Measurements from ENCODE around the gene ACACB.

The ACACB gene

DNA sequence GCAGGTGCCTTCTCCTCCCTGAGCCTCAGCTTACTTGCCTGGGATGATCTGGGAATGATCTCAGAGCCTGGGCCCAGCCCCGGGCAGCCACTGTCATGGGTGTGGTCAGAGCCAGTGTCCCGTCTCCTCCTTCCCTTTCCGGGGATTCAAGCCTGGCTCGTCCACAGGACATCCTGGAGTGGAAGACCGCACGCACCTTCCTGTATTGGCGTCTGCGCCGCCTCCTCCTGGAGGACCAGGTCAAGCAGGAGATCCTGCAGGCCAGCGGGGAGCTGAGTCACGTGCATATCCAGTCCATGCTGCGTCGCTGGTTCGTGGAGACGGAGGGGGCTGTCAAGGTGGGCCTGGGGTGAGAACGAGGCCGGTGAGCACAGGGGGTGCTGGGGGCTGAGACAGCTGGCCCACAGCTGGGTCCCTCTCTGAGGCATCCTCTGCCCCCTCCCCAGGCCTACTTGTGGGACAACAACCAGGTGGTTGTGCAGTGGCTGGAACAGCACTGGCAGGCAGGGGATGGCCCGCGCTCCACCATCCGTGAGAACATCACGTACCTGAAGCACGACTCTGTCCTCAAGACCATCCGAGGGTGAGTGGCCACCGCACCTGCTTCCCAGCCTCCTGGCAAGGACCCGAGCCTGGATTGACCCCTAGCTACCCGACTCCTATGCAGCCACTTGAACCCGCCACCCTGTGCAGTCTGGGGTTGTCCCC is 148.7 kb downstream of the ACACB start:
- H3K4me1 ChIP-seq (ENCODE audit: control insufficient read depth in 1 of 2, insufficient read depth in 1 of 2, low read depth in 1 of 2, low read length in 1 of 2): no peaks in the 10 kb centered on the region
- no peak overlapping the region for H3K4me3 ChIP-seq (ENCODE audit: low read depth in 1 of 2, low read length in 1 of 2)
- H3K9me3 ChIP-seq: no peaks in the 10 kb centered on the region
- H3K36me3 ChIP-seq: peaks cover 39% of the 10 kb centered on the region
- TF ChIP-seq CTCF (IDR thresholded peaks at IDR 0.05): no peak
- H3K27ac ChIP-seq: no peak overlapping the region
- H3K27me3 ChIP-seq: no peaks in the 10 kb centered on the region

GRCh38 chr12:109266106-109266879 is 149.9 kb downstream of the ACACB start:
- Histone ChIP-seq H3K9me3 (no peaks in the 10 kb centered on the region), H3K4me3 (ENCODE audit: low read depth in 1 of 2, low read length in 1 of 2) (no peak overlapping the region), H3K27ac (no peak overlapping the region), H3K4me1 (ENCODE audit: control insufficient read depth in 1 of 2, insufficient read depth in 1 of 2, low read depth in 1 of 2, low read length in 1 of 2) (no peaks in the 10 kb centered on the region), H3K36me3 (peaks cover 34% of the 10 kb centered on the region), H3K27me3 (no peaks in the 10 kb centered on the region)
- TF ChIP-seq CTCF (IDR thresholded peaks at IDR 0.05): no peak

DNA sequence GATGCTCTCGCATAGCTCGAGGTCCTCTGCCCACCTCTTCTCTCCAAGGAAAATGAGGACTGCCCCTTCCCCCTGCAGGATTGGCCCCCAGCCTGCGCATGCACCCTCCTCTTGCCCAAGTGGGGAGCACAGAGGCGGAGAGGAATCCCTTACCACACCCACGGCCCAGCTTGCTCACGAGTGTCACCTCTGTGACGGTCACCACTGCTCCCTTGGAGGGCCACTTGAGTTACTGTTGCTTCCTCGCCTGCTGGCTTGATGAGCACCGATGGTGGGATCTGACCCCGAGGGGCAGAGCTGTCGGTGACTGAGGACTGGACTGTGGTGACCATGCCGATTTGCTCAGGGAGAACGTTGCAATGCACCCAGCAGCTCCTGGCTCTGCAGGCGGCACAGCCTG is 151.0 kb downstream of the ACACB start:
- no peaks in the 10 kb centered on the region for H3K4me1 ChIP-seq (ENCODE audit: control insufficient read depth in 1 of 2, insufficient read depth in 1 of 2, low read depth in 1 of 2, low read length in 1 of 2)
- H3K36me3 ChIP-seq: peaks cover 34% of the 10 kb centered on the region
- no peak for TF ChIP-seq CTCF (IDR thresholded peaks at IDR 0.05)
- H3K9me3 ChIP-seq: no peaks in the 10 kb centered on the region
- no peak overlapping the region for H3K27ac ChIP-seq
- no peak overlapping the region for H3K4me3 ChIP-seq (ENCODE audit: low read depth in 1 of 2, low read length in 1 of 2)
- no peaks in the 10 kb centered on the region for H3K27me3 ChIP-seq

DNA sequence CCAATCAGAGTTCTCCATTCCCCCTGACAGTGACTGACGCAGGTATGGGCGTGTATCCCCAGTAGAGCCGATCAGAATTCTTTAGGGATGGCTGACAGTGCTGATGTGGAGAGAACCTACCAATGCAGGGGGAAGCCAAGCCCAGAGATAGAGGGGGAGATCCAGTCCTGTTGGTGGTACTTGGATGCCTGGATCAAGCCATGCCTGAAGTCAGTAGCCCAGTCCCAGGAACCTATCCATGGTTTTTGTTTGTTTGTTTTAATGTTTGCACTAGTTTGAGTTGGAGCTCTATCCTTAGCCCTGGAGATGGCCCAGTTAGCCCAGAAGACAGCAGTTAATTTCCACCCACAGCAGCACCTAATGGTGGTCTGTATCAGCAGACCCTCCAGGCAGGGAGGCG is 152.5 kb downstream of the ACACB start:
- no peak for TF ChIP-seq CTCF (IDR thresholded peaks at IDR 0.05)
- H3K27me3 ChIP-seq: peaks cover 9% of the 10 kb centered on the region

DNA sequence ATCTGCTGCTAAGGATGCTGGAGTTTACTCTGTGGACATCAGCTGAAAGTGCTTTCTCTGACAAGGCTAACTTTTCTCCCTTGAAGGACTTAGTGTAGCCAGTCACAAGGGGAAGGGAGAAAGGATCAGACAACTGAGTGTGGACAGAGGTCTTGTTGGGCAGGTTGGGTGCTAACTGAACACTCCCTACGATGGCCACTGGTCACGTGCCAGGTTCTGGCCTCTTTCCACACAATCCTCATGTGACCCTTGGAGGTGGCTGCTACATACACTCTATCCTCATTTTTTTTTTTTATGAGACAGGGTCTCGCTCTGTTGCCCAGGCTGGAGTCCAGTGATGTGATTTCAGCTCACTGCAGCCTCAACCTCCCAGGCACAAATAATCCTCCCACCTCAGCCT is 153.0 kb downstream of the ACACB start:
- Histone ChIP-seq H3K27ac (no peak overlapping the region), H3K4me3 (ENCODE audit: low read depth in 1 of 2, low read length in 1 of 2) (no peak overlapping the region), H3K4me1 (ENCODE audit: control insufficient read depth in 1 of 2, insufficient read depth in 1 of 2, low read depth in 1 of 2, low read length in 1 of 2) (no peaks in the 10 kb centered on the region), H3K9me3 (no peaks in the 10 kb centered on the region), H3K36me3 (peaks cover 31% of the 10 kb centered on the region), H3K27me3 (peaks cover 9% of the 10 kb centered on the region)
- no peak for TF ChIP-seq CTCF (IDR thresholded peaks at IDR 0.05)

More for the DNA sequence above, 152.5 kb downstream of the ACACB start:
- Histone ChIP-seq H3K4me3 (ENCODE audit: low read depth in 1 of 2, low read length in 1 of 2) (no peak overlapping the region), H3K4me1 (ENCODE audit: control insufficient read depth in 1 of 2, insufficient read depth in 1 of 2, low read depth in 1 of 2, low read length in 1 of 2) (no peaks in the 10 kb centered on the region), H3K9me3 (no peaks in the 10 kb centered on the region), H3K27ac (no peak overlapping the region), H3K36me3 (peaks cover 34% of the 10 kb centered on the region)

Data from neutrophil (primary cell).